Cardiac muscle cell (in vitro differentiated cells and primary cell): Measurements from ENCODE around the gene CERKL. TPM values are rescaled to one million over a fixed set of nuclear protein-coding genes. Genes with fewer than 3 reads are reported as not detected.

Source experiments
- DNase-seq, 2 donors: peaks; one replicate each; pipeline versions ENCODE4 v3.0.0 to v3.0.0-alpha.2; 2010 to 2017; ENCODE audit warnings: low read depth in 1 of 2, low spot score in 1 of 2
- H3K27ac ChIP-seq: fragments of 200-600 bp; sonication (generic); 2 replicates; pipeline ENCODE4 v1.5.1; 2016
- H3K27me3 ChIP-seq: fragments of 200-600 bp; sonication (generic); 2 replicates; pipeline ENCODE4 v1.6.0; 2016; ENCODE audit warnings: control low read depth
- H3K36me3 ChIP-seq: fragments of 200-600 bp; sonication (generic); 2 replicates; pipeline ENCODE4 v1.5.1; 2016; ENCODE audit warnings: control low read depth
- H3K4me1 ChIP-seq: fragments of 200-600 bp; sonication (generic); 2 replicates; pipeline ENCODE4 v1.8.1; 2017; ENCODE audit warnings: low read depth, mild to moderate bottlenecking, mixed run types
- H3K4me3 ChIP-seq: fragments of 200-600 bp; sonication (generic); 2 replicates; pipeline ENCODE4 v1.5.1; 2016; ENCODE audit warnings: mild to moderate bottlenecking
- H3K9me3 ChIP-seq: fragments of 200-600 bp; sonication (generic); 2 replicates; pipeline ENCODE4 v1.5.1; 2017; ENCODE audit warnings: low read depth, mild to moderate bottlenecking, control low read depth
- polyA plus RNA-seq: library from polyadenylated mRNA; unstranded; fragments of >200 nt; fragmentation: Nextera tagmentation; extraction: Ambion mirVana; gene quantifications from 2 replicates; pipeline ENCODE4 v1.2.1, GENCODE V29; 2016
- total RNA-seq: library from RNA; depleted of rRNA; stranded (reverse); fragments of >200 nt; gene quantifications from 2 replicates; pipeline ENCODE4 v1.2.3, GENCODE V29; 2016
- TF ChIP-seq, protein P1 (sequence below): IDR thresholded peaks from 2 replicates; pipeline ENCODE4 v1.5.1; 2012; ENCODE audit warnings: low read depth, mild to moderate bottlenecking, low read length

CERKL gene
- total and polyA plus RNA-seq, 2 experiments from 2014 or later, result 0.06 to 0.15 TPM

- no peaks in the 10 kb centered on the region for H3K9me3 ChIP-seq
- TF ChIP-seq, protein P1, sequence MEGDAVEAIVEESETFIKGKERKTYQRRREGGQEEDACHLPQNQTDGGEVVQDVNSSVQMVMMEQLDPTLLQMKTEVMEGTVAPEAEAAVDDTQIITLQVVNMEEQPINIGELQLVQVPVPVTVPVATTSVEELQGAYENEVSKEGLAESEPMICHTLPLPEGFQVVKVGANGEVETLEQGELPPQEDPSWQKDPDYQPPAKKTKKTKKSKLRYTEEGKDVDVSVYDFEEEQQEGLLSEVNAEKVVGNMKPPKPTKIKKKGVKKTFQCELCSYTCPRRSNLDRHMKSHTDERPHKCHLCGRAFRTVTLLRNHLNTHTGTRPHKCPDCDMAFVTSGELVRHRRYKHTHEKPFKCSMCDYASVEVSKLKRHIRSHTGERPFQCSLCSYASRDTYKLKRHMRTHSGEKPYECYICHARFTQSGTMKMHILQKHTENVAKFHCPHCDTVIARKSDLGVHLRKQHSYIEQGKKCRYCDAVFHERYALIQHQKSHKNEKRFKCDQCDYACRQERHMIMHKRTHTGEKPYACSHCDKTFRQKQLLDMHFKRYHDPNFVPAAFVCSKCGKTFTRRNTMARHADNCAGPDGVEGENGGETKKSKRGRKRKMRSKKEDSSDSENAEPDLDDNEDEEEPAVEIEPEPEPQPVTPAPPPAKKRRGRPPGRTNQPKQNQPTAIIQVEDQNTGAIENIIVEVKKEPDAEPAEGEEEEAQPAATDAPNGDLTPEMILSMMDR, result no peak
- H3K27me3 ChIP-seq, result no peaks in the 10 kb centered on the region
- no peaks in the 10 kb centered on the region for H3K36me3 ChIP-seq
- no peak for DNase-seq
- H3K27ac ChIP-seq, result no peak overlapping the region
- peaks cover 8% of the 10 kb centered on the region for H3K4me1 ChIP-seq
- no peak overlapping the region for H3K4me3 ChIP-seq
These were observed 136.7 kb downstream of the CERKL start for GRCh38 chr2:181520253-181520652.

DNA sequence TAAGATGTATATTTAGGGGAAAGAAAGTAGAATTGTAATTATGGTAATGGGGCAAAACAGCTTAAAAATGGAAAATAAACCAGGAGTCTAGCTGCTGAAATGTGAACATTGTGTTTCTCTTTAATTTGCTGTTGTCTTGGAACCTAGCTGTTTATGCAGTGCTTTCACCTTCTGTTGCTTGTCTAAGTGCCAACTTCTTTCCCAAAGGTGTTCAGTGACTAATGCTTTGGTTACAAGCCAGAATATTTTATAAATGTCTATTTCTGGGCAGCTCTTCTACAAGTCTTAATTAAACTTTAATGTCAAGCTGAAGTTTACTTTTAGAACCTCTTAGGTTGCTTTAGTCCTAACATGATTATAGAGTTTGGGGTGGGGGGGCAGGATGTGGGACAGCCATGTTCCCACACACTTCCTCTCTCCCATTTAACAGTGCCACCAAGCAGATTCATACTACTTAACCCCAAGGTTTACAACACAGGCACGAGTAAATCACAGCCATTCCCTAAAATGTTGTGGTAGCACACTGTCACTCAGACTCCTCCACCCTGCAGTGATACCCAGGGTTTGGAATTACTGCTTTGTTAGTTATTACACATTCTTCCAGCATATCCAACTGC lies 139.1 kb downstream of the CERKL start:
- TF ChIP-seq, protein P1, result no peak
- DNase-seq, result peak in 1 of 2 donors; percentile 3
- H3K9me3 ChIP-seq, result no peaks in the 10 kb centered on the region
- no peak overlapping the region for H3K4me3 ChIP-seq
- H3K27ac ChIP-seq, result no peak overlapping the region
- H3K27me3 ChIP-seq, result no peaks in the 10 kb centered on the region
- no peaks in the 10 kb centered on the region for H3K4me1 ChIP-seq
- H3K36me3 ChIP-seq, result no peaks in the 10 kb centered on the region

- H3K4me1 ChIP-seq, result no peaks in the 10 kb centered on the region
- H3K27ac ChIP-seq, result no peak overlapping the region
- no peak overlapping the region for H3K4me3 ChIP-seq
- no peaks in the 10 kb centered on the region for H3K9me3 ChIP-seq
- H3K36me3 ChIP-seq, result no peaks in the 10 kb centered on the region
- TF ChIP-seq, protein P1, result no peak
- no peak for DNase-seq
- H3K27me3 ChIP-seq, result no peaks in the 10 kb centered on the region
These were observed 139.9 kb downstream of the CERKL start for GRCh38 chr2:181516992-181517391.

DNA sequence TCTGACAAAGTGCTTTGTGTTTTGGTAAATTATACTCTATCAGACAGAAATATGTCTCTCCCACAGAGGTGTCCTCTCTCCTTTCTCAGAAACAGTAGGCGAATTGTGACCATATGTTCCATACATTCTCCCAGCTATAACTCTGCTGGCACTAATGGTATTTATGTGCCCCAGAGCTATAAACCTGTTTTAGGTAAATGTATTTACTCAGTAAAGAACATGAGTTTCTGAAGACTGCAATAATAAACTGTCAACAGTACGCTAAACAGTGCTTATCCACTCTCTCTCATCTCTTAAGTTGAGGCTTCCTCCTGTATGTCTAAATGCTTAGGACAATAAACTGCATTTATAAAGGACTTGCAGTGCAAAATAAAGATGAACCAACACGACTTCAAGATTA lies 141.2 kb downstream of the CERKL start:
- TF ChIP-seq, protein P1, result no peak

DNA sequence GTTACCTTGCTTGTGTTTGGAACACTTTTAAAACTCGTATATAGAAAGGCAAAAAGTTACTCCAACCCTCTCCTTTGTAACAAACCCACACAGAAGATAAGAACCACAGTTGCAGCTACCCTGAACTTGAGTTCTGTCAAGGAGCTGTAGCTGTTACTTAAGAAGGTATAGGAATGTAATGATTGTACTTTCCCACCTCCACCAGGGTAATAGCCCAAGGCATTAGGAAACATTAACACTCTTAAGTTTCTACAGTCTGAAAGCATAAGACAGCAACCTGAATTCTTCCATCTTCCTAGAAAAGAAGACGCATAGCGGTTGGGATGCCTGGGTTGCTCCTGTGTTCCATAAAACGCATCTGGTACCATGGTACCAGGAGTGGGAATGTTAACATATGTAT lies 156.7 kb downstream of the CERKL start:
- TF ChIP-seq, protein P1, result no peak
- H3K9me3 ChIP-seq, result no peaks in the 10 kb centered on the region
- H3K36me3 ChIP-seq, result no peaks in the 10 kb centered on the region
- H3K4me1 ChIP-seq, result no peaks in the 10 kb centered on the region
- no peak overlapping the region for H3K27ac ChIP-seq
- DNase-seq, result no peak
- no peaks in the 10 kb centered on the region for H3K27me3 ChIP-seq
- no peak overlapping the region for H3K4me3 ChIP-seq

More for the DNA sequence above, 141.2 kb downstream of the CERKL start:
- Histone ChIP-seq H3K36me3 (no peaks in the 10 kb centered on the region), H3K4me3 (no peak overlapping the region), H3K27ac (no peak overlapping the region), H3K9me3 (no peaks in the 10 kb centered on the region), H3K4me1 (no peaks in the 10 kb centered on the region), H3K27me3 (no peaks in the 10 kb centered on the region)
- DNase-seq, result no peak
